NK-92 treated with Interleukin-12 subunit alpha and Interleukin-12 subunit beta, amount 100 ng/mL, for 24 hours (cell line): ENCODE data around the gene LHFPL4.
A peak's percentile ranks its signal among the peaks of the same experiment; 100 is the strongest.
"Not testable (repeated sequence)": the region's sequence is repeated elsewhere in the genome, so short reads cannot be mapped to it uniquely, and the experiment has no call there.

ENCODE experiments used
- DNase-seq: peaks from one replicate; lab custom pipeline; 2025; lab: John Stamatoyannopoulos, UW

LHFPL4 gene

GRCh38 chr3:9536212-9536611, 17.4 kb downstream of the LHFPL4 start:
- no peak for DNase-seq

- no peak for DNase-seq
These were observed 19.2 kb downstream of the LHFPL4 start for GRCh38 chr3:9534429-9534828.

GRCh38 chr3:9525078-9525477, 28.5 kb downstream of the LHFPL4 start:
- no peak for DNase-seq

- no peak for DNase-seq
These were observed 38.7 kb downstream of the LHFPL4 start for GRCh38 chr3:9514956-9515355.

GRCh38 chr3:9514306-9514705, 39.3 kb downstream of the LHFPL4 start:
- DNase-seq, result no peak

GRCh38 chr3:9512456-9513045, 41.1 kb downstream of the LHFPL4 start:
- DNase-seq, result no peak

GRCh38 chr3:9508781-9509180, 44.8 kb downstream of the LHFPL4 start:
- no peak for DNase-seq

GRCh38 chr3:9507586-9508578, 45.7 kb downstream of the LHFPL4 start:
- no peak for DNase-seq

GRCh38 chr3:9503283-9503682, 50.3 kb downstream of the LHFPL4 start:
- DNase-seq, result peak; percentile 26

- no peak for DNase-seq
These were observed 52.4 kb downstream of the LHFPL4 start for GRCh38 chr3:9501226-9501625.

GRCh38 chr3:9500108-9501050, 53.2 kb downstream of the LHFPL4 start:
- peak; percentile 8 for DNase-seq

- DNase-seq, result no peak
These were observed 54.0 kb downstream of the LHFPL4 start for GRCh38 chr3:9499455-9500107.

GRCh38 chr3:9498781-9499180, 54.8 kb downstream of the LHFPL4 start:
- no peak for DNase-seq

- DNase-seq, result no peak
These were observed 55.6 kb downstream of the LHFPL4 start for GRCh38 chr3:9497821-9498565.

- DNase-seq, result no peak
These were observed 56.7 kb downstream of the LHFPL4 start for GRCh38 chr3:9496893-9497292.

GRCh38 chr3:9494036-9494435, 59.6 kb downstream of the LHFPL4 start:
- not testable (repeated sequence) for DNase-seq

GRCh38 chr3:9491506-9491905, 62.1 kb downstream of the LHFPL4 start:
- no peak for DNase-seq

GRCh38 chr3:9485248-9485647, 68.4 kb downstream of the LHFPL4 start:
- DNase-seq, result no peak

- DNase-seq, result no peak
These were observed 73.4 kb downstream of the LHFPL4 start for GRCh38 chr3:9480265-9480664.

GRCh38 chr3:9476935-9477334, 76.7 kb downstream of the LHFPL4 start:
- no peak for DNase-seq

GRCh38 chr3:9474482-9474881, 79.1 kb downstream of the LHFPL4 start:
- DNase-seq, result no peak
